GM12891 (cell line): Measurements from ENCODE around the gene UNC13C.

Experiments used
- PAX5 ChIP-seq: IDR thresholded peaks from 2 replicates; pipeline ENCODE4 v1.6.1; 2011; ENCODE audit warnings: low read length, moderate library complexity, mild to moderate bottlenecking; ENCODE audit not compliant: insufficient read depth, severe bottlenecking
- POLR2A ChIP-seq: IDR thresholded peaks from 2 replicates; pipeline ENCODE4 v1.6.1; 2011; ENCODE audit warnings: low read depth, low read length, control low read depth
- POLR2AphosphoS5 ChIP-seq: IDR thresholded peaks from 2 replicates; pipeline ENCODE4 v1.6.1; 2011; ENCODE audit warnings: low read depth, low read length, control low read depth
- POU2F2 ChIP-seq: IDR thresholded peaks from 2 replicates; pipeline ENCODE4 v1.6.1; 2011; ENCODE audit warnings: low read depth, mild to moderate bottlenecking, control low read depth, low read length, moderate library complexity
- SPI1 ChIP-seq: IDR thresholded peaks from 2 replicates; pipeline ENCODE4 v1.6.1; 2011; ENCODE audit warnings: low read depth, low read length, control low read depth
- TAF1 ChIP-seq: IDR thresholded peaks from 2 replicates; pipeline ENCODE4 v1.6.1; 2011; ENCODE audit warnings: low read depth, low read length, control low read depth

- TF ChIP-seq TAF1, result no peak
- TF ChIP-seq POLR2AphosphoS5, result no peak
- no peak for TF ChIP-seq POLR2A
- no peak for TF ChIP-seq POU2F2
- TF ChIP-seq SPI1, result no peak
- TF ChIP-seq PAX5, result no peak
Observed at GRCh38 chr15:54277834-54278233, 299.6 kb downstream of the UNC13C start.
